ENCODE data around the gene INPP5B. TPM values are rescaled to one million over a fixed set of nuclear protein-coding genes. Genes with fewer than 3 reads are reported as not detected.
"Not testable (repeated sequence)": the region's sequence is repeated elsewhere in the genome, so short reads cannot be mapped to it uniquely, and the experiment has no call there.

INPP5B gene
- polyA plus RNA-seq, result 18.8 TPM
- long read RNA-seq, donor 1, partial matches to known transcripts, result 5 of 6 reads
- long read RNA-seq, donor 1, other reads (novel, unspliced or antisense), result 0 of 6 reads
- long read RNA-seq, donor 2, partial matches to known transcripts, result 0 of 1 reads
- long read RNA-seq, donor 2, other reads (novel, unspliced or antisense), result 0 of 1 reads
- long read RNA-seq, donor 3, result 0 reads
- long read RNA-seq, donor 4, result 0 reads
- long read RNA-seq, donor 5, result 0 reads
- long read RNA-seq, donor 6, partial matches to known transcripts, result 0 of 1 reads
- long read RNA-seq, donor 6, other reads (novel, unspliced or antisense), result 0 of 1 reads
- long read RNA-seq, donor 7, result 0 reads
- long read RNA-seq, donor 8, partial matches to known transcripts, result 0 of 4 reads
- long read RNA-seq, donor 8, other reads (novel, unspliced or antisense), result 0 of 4 reads
- long read RNA-seq, donor 9, partial matches to known transcripts, result 0 of 1 reads
- long read RNA-seq, donor 9, other reads (novel, unspliced or antisense), result 0 of 1 reads
- long read RNA-seq, donor 10, result 0 reads
- long read RNA-seq, donor 11, result 0 reads

- Histone ChIP-seq H3K27me3 (ENCODE audit: control insufficient read depth, insufficient read depth, low read length) (no peaks in the 10 kb centered on the region), H3K27ac (ENCODE audit: low read length) (peak within 1 kb of the TSS; percentile 85), H3K4me1 (ENCODE audit: control insufficient read depth, insufficient read depth, low read length) (peaks cover 17% of the 10 kb centered on the region), H3K9me3 (ENCODE audit: control insufficient read depth, low read depth, low read length) (no peaks in the 10 kb centered on the region), H3K4me3 (ENCODE audit: low read length) (peak within 1 kb of the TSS; percentile 80), H3K36me3 (ENCODE audit: control insufficient read depth, insufficient read depth, low read length) (peaks cover 11% of the 10 kb centered on the region)
- WGBS (ENCODE audit: insufficient coverage, low lambda C conversion rate), result no CpG with 5 or more reads among the region's 11 CpGs
- DNase-seq, result peak; percentile 89 to 93
Observed at GRCh38 chr1:37946703-37947360, at the start of gene INPP5B. INPP5B (minus strand) TSS chr1:37947053; CDS start chr1:37946308, 745 bp downstream.

GRCh38 chr1:37995751-37996345 is 49.0 kb upstream of the INPP5B start:
- WGBS (ENCODE audit: insufficient coverage, low lambda C conversion rate), result no CpG with 5 or more reads among the region's 46 CpGs
- Histone ChIP-seq H3K4me1 (ENCODE audit: control insufficient read depth, insufficient read depth, low read length) (peaks cover 31% of the 10 kb centered on the region), H3K4me3 (ENCODE audit: low read length) (peak overlapping the region; percentile 44), H3K27ac (ENCODE audit: low read length) (peak overlapping the region; percentile 75), H3K36me3 (ENCODE audit: control insufficient read depth, insufficient read depth, low read length) (peaks cover 19% of the 10 kb centered on the region), H3K9me3 (ENCODE audit: control insufficient read depth, low read depth, low read length) (no peaks in the 10 kb centered on the region), H3K27me3 (ENCODE audit: control insufficient read depth, insufficient read depth, low read length) (no peaks in the 10 kb centered on the region)
- DNase-seq, result peak; percentile 60 to 82

- Histone ChIP-seq H3K9me3 (ENCODE audit: control insufficient read depth, low read depth, low read length) (no peaks in the 10 kb centered on the region), H3K27me3 (ENCODE audit: control insufficient read depth, insufficient read depth, low read length) (no peaks in the 10 kb centered on the region), H3K4me1 (ENCODE audit: control insufficient read depth, insufficient read depth, low read length) (peaks cover 22% of the 10 kb centered on the region), H3K36me3 (ENCODE audit: control insufficient read depth, insufficient read depth, low read length) (peaks cover 19% of the 10 kb centered on the region), H3K4me3 (ENCODE audit: low read length) (peak overlapping the region; percentile 44), H3K27ac (ENCODE audit: low read length) (peak overlapping the region; percentile 75)
- 52% methylated on average over 4 of the region's 11 CpGs for WGBS (ENCODE audit: insufficient coverage, low lambda C conversion rate)
- DNase-seq, result peak in 1 of 2 donors; percentile 37
Observed at GRCh38 chr1:37994886-37995566, 48.2 kb upstream of the INPP5B start.

GRCh38 chr1:37989361-37989930 is 42.6 kb upstream of the INPP5B start:
- Histone ChIP-seq H3K27ac (ENCODE audit: low read length) (peak overlapping the region; percentile 24), H3K9me3 (ENCODE audit: control insufficient read depth, low read depth, low read length) (no peaks in the 10 kb centered on the region), H3K4me3 (ENCODE audit: low read length) (peak overlapping the region; percentile 86), H3K4me1 (ENCODE audit: control insufficient read depth, insufficient read depth, low read length) (peaks cover 2% of the 10 kb centered on the region), H3K36me3 (ENCODE audit: control insufficient read depth, insufficient read depth, low read length) (peaks cover 25% of the 10 kb centered on the region), H3K27me3 (ENCODE audit: control insufficient read depth, insufficient read depth, low read length) (no peaks in the 10 kb centered on the region)
- no peak for DNase-seq
- no CpG with 5 or more reads among the region's 30 CpGs for WGBS (ENCODE audit: insufficient coverage, low lambda C conversion rate)

- Histone ChIP-seq H3K4me3 (ENCODE audit: low read length) (no peak overlapping the region), H3K9me3 (ENCODE audit: control insufficient read depth, low read depth, low read length) (no peaks in the 10 kb centered on the region), H3K4me1 (ENCODE audit: control insufficient read depth, insufficient read depth, low read length) (peaks cover 2% of the 10 kb centered on the region), H3K27ac (ENCODE audit: low read length) (no peak overlapping the region), H3K27me3 (ENCODE audit: control insufficient read depth, insufficient read depth, low read length) (no peaks in the 10 kb centered on the region), H3K36me3 (ENCODE audit: control insufficient read depth, insufficient read depth, low read length) (peaks cover 35% of the 10 kb centered on the region)
- WGBS (ENCODE audit: insufficient coverage, low lambda C conversion rate), result no CpG with 5 or more reads among the region's 1 CpG
- no peak for DNase-seq
Observed at GRCh38 chr1:37987679-37988078, 40.8 kb upstream of the INPP5B start.

GRCh38 chr1:37983546-37983945 is 36.7 kb upstream of the INPP5B start:
- no peaks in the 10 kb centered on the region for H3K4me1 ChIP-seq (ENCODE audit: control insufficient read depth, insufficient read depth, low read length)
- H3K9me3 ChIP-seq (ENCODE audit: control insufficient read depth, low read depth, low read length), result no peaks in the 10 kb centered on the region
- H3K27me3 ChIP-seq (ENCODE audit: control insufficient read depth, insufficient read depth, low read length), result no peaks in the 10 kb centered on the region
- no CpG with 5 or more reads among the region's 2 CpGs for WGBS (ENCODE audit: insufficient coverage, low lambda C conversion rate)
- H3K4me3 ChIP-seq (ENCODE audit: low read length), result no peak overlapping the region
- no peak overlapping the region for H3K27ac ChIP-seq (ENCODE audit: low read length)
- peaks cover 74% of the 10 kb centered on the region for H3K36me3 ChIP-seq (ENCODE audit: control insufficient read depth, insufficient read depth, low read length)
- no peak for DNase-seq

- no peak overlapping the region for H3K27ac ChIP-seq (ENCODE audit: low read length)
- no peak for DNase-seq
- no CpG with 5 or more reads among the region's 4 CpGs for WGBS (ENCODE audit: insufficient coverage, low lambda C conversion rate)
- no peaks in the 10 kb centered on the region for H3K27me3 ChIP-seq (ENCODE audit: control insufficient read depth, insufficient read depth, low read length)
- H3K9me3 ChIP-seq (ENCODE audit: control insufficient read depth, low read depth, low read length), result no peaks in the 10 kb centered on the region
- no peaks in the 10 kb centered on the region for H3K4me1 ChIP-seq (ENCODE audit: control insufficient read depth, insufficient read depth, low read length)
- peaks cover 68% of the 10 kb centered on the region for H3K36me3 ChIP-seq (ENCODE audit: control insufficient read depth, insufficient read depth, low read length)
- H3K4me3 ChIP-seq (ENCODE audit: low read length), result no peak overlapping the region
Observed at GRCh38 chr1:37978541-37978940, 31.7 kb upstream of the INPP5B start.

GRCh38 chr1:37975083-37975482 is 28.2 kb upstream of the INPP5B start:
- no CpG with 5 or more reads among the region's 6 CpGs for WGBS (ENCODE audit: insufficient coverage, low lambda C conversion rate)
- not testable (repeated sequence) for H3K4me3 ChIP-seq (ENCODE audit: low read length); H3K4me1 ChIP-seq (ENCODE audit: control insufficient read depth, insufficient read depth, low read length); H3K9me3 ChIP-seq (ENCODE audit: control insufficient read depth, low read depth, low read length); H3K27me3 ChIP-seq (ENCODE audit: control insufficient read depth, insufficient read depth, low read length); H3K27ac ChIP-seq (ENCODE audit: low read length)
- H3K36me3 ChIP-seq (ENCODE audit: control insufficient read depth, insufficient read depth, low read length), result peaks cover 42% of the 10 kb centered on the region
- peak in 1 of 2 donors; percentile 32 for DNase-seq

GRCh38 chr1:37974567-37974966 is 27.7 kb upstream of the INPP5B start:
- 33% methylated on average over 1 of the region's 5 CpGs for WGBS (ENCODE audit: insufficient coverage, low lambda C conversion rate)

More at GRCh38 chr1:37974567-37974966, 27.7 kb upstream of the INPP5B start:
- Histone ChIP-seq H3K27ac (ENCODE audit: low read length) (no peak overlapping the region), H3K9me3 (ENCODE audit: control insufficient read depth, low read depth, low read length) (no peaks in the 10 kb centered on the region), H3K36me3 (ENCODE audit: control insufficient read depth, insufficient read depth, low read length) (peaks cover 43% of the 10 kb centered on the region), H3K4me1 (ENCODE audit: control insufficient read depth, insufficient read depth, low read length) (no peaks in the 10 kb centered on the region), H3K27me3 (ENCODE audit: control insufficient read depth, insufficient read depth, low read length) (no peaks in the 10 kb centered on the region), H3K4me3 (ENCODE audit: low read length) (no peak overlapping the region)
- DNase-seq, result peak in 1 of 2 donors; percentile 57
